DOHH2 (cell line): ENCODE data around the gene GRM4.

Experiments
- EZH2phosphoT487 ChIP-seq: fragments of 200-600 bp; sonication (generic); IDR thresholded peaks from 2 replicates; pipeline ENCODE4 v1.6.1; 2017; ENCODE audit warnings: borderline replicate concordance, mild to moderate bottlenecking, antibody characterized with exemption, low read length, moderate library complexity, mixed read lengths
- TF ChIP-seq, protein P1 (sequence below): fragments of 200-600 bp; sonication (generic); IDR thresholded peaks from one replicate; pipeline ENCODE4 v1.5.1; 2014; ENCODE audit warnings: antibody characterized with exemption, mild to moderate bottlenecking, low read depth, low read length; ENCODE audit not compliant: poor library complexity, severe bottlenecking

GRCh38 chr6:33993091-33993490 lies 152.8 kb downstream of the GRM4 start:
- TF ChIP-seq, protein P1, sequence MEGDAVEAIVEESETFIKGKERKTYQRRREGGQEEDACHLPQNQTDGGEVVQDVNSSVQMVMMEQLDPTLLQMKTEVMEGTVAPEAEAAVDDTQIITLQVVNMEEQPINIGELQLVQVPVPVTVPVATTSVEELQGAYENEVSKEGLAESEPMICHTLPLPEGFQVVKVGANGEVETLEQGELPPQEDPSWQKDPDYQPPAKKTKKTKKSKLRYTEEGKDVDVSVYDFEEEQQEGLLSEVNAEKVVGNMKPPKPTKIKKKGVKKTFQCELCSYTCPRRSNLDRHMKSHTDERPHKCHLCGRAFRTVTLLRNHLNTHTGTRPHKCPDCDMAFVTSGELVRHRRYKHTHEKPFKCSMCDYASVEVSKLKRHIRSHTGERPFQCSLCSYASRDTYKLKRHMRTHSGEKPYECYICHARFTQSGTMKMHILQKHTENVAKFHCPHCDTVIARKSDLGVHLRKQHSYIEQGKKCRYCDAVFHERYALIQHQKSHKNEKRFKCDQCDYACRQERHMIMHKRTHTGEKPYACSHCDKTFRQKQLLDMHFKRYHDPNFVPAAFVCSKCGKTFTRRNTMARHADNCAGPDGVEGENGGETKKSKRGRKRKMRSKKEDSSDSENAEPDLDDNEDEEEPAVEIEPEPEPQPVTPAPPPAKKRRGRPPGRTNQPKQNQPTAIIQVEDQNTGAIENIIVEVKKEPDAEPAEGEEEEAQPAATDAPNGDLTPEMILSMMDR = no peak
- no peak for TF ChIP-seq EZH2phosphoT487
